WTC11 (cell line): ENCODE data around the gene RNF10.

Source experiments
- CBFB ChIP-seq: sonication (generic); formaldehyde crosslinking; IDR thresholded peaks from 2 replicates; pipeline ENCODE4 v1.8.1; 2022; ENCODE audit warnings: mild to moderate bottlenecking, low read depth, missing genetic modification reagents
- CREB1 ChIP-seq: sonication (generic); formaldehyde crosslinking; IDR thresholded peaks from 2 replicates; pipeline ENCODE4 v1.8.0; 2023; ENCODE audit warnings: mild to moderate bottlenecking, missing genetic modification reagents
- CREM ChIP-seq: sonication (generic); formaldehyde crosslinking; IDR thresholded peaks from 2 replicates; pipeline ENCODE4 v1.8.1; 2022; ENCODE audit warnings: mild to moderate bottlenecking, missing genetic modification reagents, moderate library complexity
- CTCF ChIP-seq: fragments of 200-600 bp; IDR thresholded peaks from 2 replicates; pipeline ENCODE4 v1.8.0; 2022; ENCODE audit warnings: antibody characterized with exemption
- E2F4 ChIP-seq: sonication (generic); formaldehyde crosslinking; IDR thresholded peaks from 2 replicates; pipeline ENCODE4 v1.8.1; 2022; ENCODE audit warnings: low read depth, mild to moderate bottlenecking, moderate library complexity, missing genetic modification reagents, borderline replicate concordance
- JUN ChIP-seq: sonication (generic); formaldehyde crosslinking; IDR thresholded peaks from 2 replicates; pipeline ENCODE4 v1.8.0; 2023; ENCODE audit warnings: mild to moderate bottlenecking, missing genetic modification reagents
- NFYB ChIP-seq: sonication (generic); formaldehyde crosslinking; conservative IDR thresholded peaks from 2 replicates; pipeline ENCODE4 v1.8.0; 2022; ENCODE audit warnings: low read depth, missing genetic modification reagents
- PRDM15 ChIP-seq: sonication (generic); formaldehyde crosslinking; IDR thresholded peaks from 2 replicates; pipeline ENCODE4 v1.8.0; 2022; ENCODE audit warnings: missing genetic modification reagents
- STAT6 ChIP-seq: sonication (generic); formaldehyde crosslinking; conservative IDR thresholded peaks from 2 replicates; pipeline ENCODE4 v1.8.1; 2023; ENCODE audit warnings: mild to moderate bottlenecking, low read depth, missing genetic modification reagents, moderate library complexity
- ZNF532 ChIP-seq: fragments of 250-450 bp; sonication (Bioruptor Pico); IDR thresholded peaks from 2 replicates; pipeline ENCODE4 v1.9.0; 2021; ENCODE audit warnings: mild to moderate bottlenecking, borderline replicate concordance

- TF ChIP-seq ZNF532 (no peak), CTCF (no peak), NFYB (CRISPR knock-in tag) (no peak), CREB1 (CRISPR knock-in tag) (no peak), PRDM15 (no peak), E2F4 (CRISPR knock-in tag) (no peak), CREM (CRISPR knock-in tag) (no peak), CBFB (CRISPR knock-in tag) (no peak), STAT6 (no peak), JUN (CRISPR knock-in tag) (no peak)
Observed at GRCh38 chr12:120573560-120573959, 39.4 kb downstream of the RNF10 start.
